GM12872 (cell line): Measurements from ENCODE around the gene SEPHS1.

ENCODE experiments used
- CTCF ChIP-seq: IDR thresholded peaks from 3 replicates; pipeline ENCODE4 v1.5.1; 2011; ENCODE audit warnings: low read depth, mild to moderate bottlenecking, low read length, moderate library complexity; ENCODE audit not compliant: insufficient read depth

SEPHS1 gene

GRCh38 chr10:13309792-13310191 is 38.3 kb downstream of the SEPHS1 start:
- TF ChIP-seq CTCF, result no peak

GRCh38 chr10:13308096-13308495 is 40.0 kb downstream of the SEPHS1 start:
- no peak for TF ChIP-seq CTCF

- no peak for TF ChIP-seq CTCF
Observed at GRCh38 chr10:13306103-13306502, 42.0 kb downstream of the SEPHS1 start.

- no peak for TF ChIP-seq CTCF
Observed at GRCh38 chr10:13302821-13303555, 45.1 kb downstream of the SEPHS1 start.

- no peak for TF ChIP-seq CTCF
Observed at GRCh38 chr10:13299437-13300287, 48.4 kb downstream of the SEPHS1 start, which contains the start of gene PHYH. PHYH (minus strand) TSS chr10:13300064; CDS start chr10:13300042, 22 bp downstream.

- TF ChIP-seq CTCF, result no peak
Observed at GRCh38 chr10:13298748-13299436, 49.2 kb downstream of the SEPHS1 start.

- TF ChIP-seq CTCF, result no peak
Observed at GRCh38 chr10:13296476-13296875, 51.6 kb downstream of the SEPHS1 start.
